HepG2 (cell line): ENCODE measurements around the gene PDE3B. TPM values are rescaled to one million over a fixed set of nuclear protein-coding genes. Genes with fewer than 3 reads are reported as not detected.

ENCODE experiments used
- DR1 ChIP-seq: sonication (generic); formaldehyde crosslinking; IDR thresholded peaks from 2 replicates; pipeline ENCODE4 v1.8.0; 2021; ENCODE audit warnings: mild to moderate bottlenecking, missing genetic modification reagents, inconsistent platforms
- FOXM1 ChIP-seq: sonication (generic); formaldehyde crosslinking; IDR thresholded peaks from 2 replicates; pipeline ENCODE4 v1.5.0; 2020; ENCODE audit warnings: missing genetic modification reagents
- HMG20B ChIP-seq: conservative IDR thresholded peaks from 2 replicates; pipeline ENCODE4 v1.6.1; 2016; ENCODE audit warnings: missing genetic modification reagents, missing compliant biosample characterization
- HNF4A ChIP-seq: sonication (generic); formaldehyde crosslinking; IDR thresholded peaks from 2 replicates; pipeline ENCODE4 v1.4.0; 2020; ENCODE audit warnings: missing genetic modification reagents
- KLF11 ChIP-seq: IDR thresholded peaks from 2 replicates; pipeline ENCODE4 v1.6.1; 2016; ENCODE audit warnings: missing compliant biosample characterization
- MAF1 ChIP-seq: sonication (generic); formaldehyde crosslinking; IDR thresholded peaks from 2 replicates; pipeline ENCODE4 v1.5.0; 2020; ENCODE audit warnings: missing genetic modification reagents, borderline replicate concordance
- MAX ChIP-seq: IDR thresholded peaks from 2 replicates; pipeline ENCODE4 v1.6.1; 2012; ENCODE audit warnings: inconsistent platforms
- PATZ1 ChIP-seq: sonication (generic); formaldehyde crosslinking; IDR thresholded peaks from 2 replicates; pipeline ENCODE4 v1.4.0; 2020; ENCODE audit warnings: missing genetic modification reagents
- SAP130 ChIP-seq: IDR thresholded peaks from 2 replicates; pipeline ENCODE4 v1.6.1; 2016; ENCODE audit warnings: low read depth
- TBL1XR1 ChIP-seq: fragments of 150-350 bp; IDR thresholded peaks from 2 replicates; pipeline ENCODE4 v1.6.1; 2014; ENCODE audit warnings: borderline replicate concordance, low read length; ENCODE audit not compliant: partially characterized antibody
- TOE1 ChIP-seq: sonication (generic); formaldehyde crosslinking; IDR thresholded peaks from 2 replicates; pipeline ENCODE4 v1.4.0; 2020; ENCODE audit warnings: mild to moderate bottlenecking, missing genetic modification reagents
- ZBTB26 ChIP-seq: IDR thresholded peaks from 2 replicates; pipeline ENCODE4 v1.6.1; 2016; ENCODE audit warnings: missing compliant biosample characterization, missing genetic modification reagents, borderline replicate concordance
- ZFP90 ChIP-seq: sonication (generic); formaldehyde crosslinking; IDR thresholded peaks from 2 replicates; pipeline ENCODE4 v1.8.0; 2022; ENCODE audit warnings: missing genetic modification reagents, mild to moderate bottlenecking, inconsistent platforms, borderline replicate concordance
- ZKSCAN8 ChIP-seq: IDR thresholded peaks from 2 replicates; pipeline ENCODE4 v1.6.1; 2016; ENCODE audit warnings: borderline replicate concordance, missing genetic modification reagents, missing compliant biosample characterization
- ZNF136 ChIP-seq: sonication (generic); formaldehyde crosslinking; IDR thresholded peaks from 2 replicates; pipeline ENCODE4 v1.8.1; 2022; ENCODE audit warnings: low read depth, mild to moderate bottlenecking, moderate library complexity, missing genetic modification reagents
- ZNF160 ChIP-seq: sonication (generic); formaldehyde crosslinking; IDR thresholded peaks from 2 replicates; pipeline ENCODE4 v1.8.0; 2022; ENCODE audit warnings: mild to moderate bottlenecking, inconsistent platforms, missing genetic modification reagents
- ZNF550 ChIP-seq: sonication (generic); formaldehyde crosslinking; IDR thresholded peaks from 2 replicates; pipeline ENCODE4 v1.4.0; 2020; ENCODE audit warnings: mild to moderate bottlenecking, missing genetic modification reagents, borderline replicate concordance
- ZNF572 ChIP-seq: sonication (generic); formaldehyde crosslinking; IDR thresholded peaks from 2 replicates; pipeline ENCODE4 v1.5.1; 2020; ENCODE audit warnings: mild to moderate bottlenecking, missing genetic modification reagents
- ZNF629 ChIP-seq: sonication (generic); formaldehyde crosslinking; conservative IDR thresholded peaks from 2 replicates; pipeline ENCODE4 v1.5.0; 2020; ENCODE audit warnings: missing genetic modification reagents
- ZNF644 ChIP-seq: IDR thresholded peaks from 2 replicates; pipeline ENCODE4 v1.6.1; 2016; ENCODE audit warnings: low read depth
- ZNF674 ChIP-seq: sonication (generic); formaldehyde crosslinking; IDR thresholded peaks from 2 replicates; pipeline ENCODE4 v1.5.0; 2020; ENCODE audit warnings: low read depth, mild to moderate bottlenecking, missing genetic modification reagents
- polyA plus RNA-seq, 8 experiments: library from polyadenylated mRNA; depleted of rRNA in 3 of 8; stranded (reverse) in 7 of 8; unstranded in 1 of 8; fragments of >200 nt; fragmentation: Illumina TruSeq in 4 of 8; extraction: Trizol in 4 of 8; gene quantifications; 2 replicates each; pipeline versions ENCODE4 v1.2.1 to v1.2.3, GENCODE V29; 2011 to 2016; ENCODE audit warnings: low read depth in 4 of 8, missing spikeins in 1 of 8, mixed read lengths in 1 of 8; ENCODE audit not compliant: insufficient read depth in 1 of 8
- total RNA-seq, 5 experiments: library from RNA; depleted of rRNA; stranded (reverse); fragments of >200 nt; fragmentation: Illumina TruSeq; extraction: Trizol; gene quantifications; 2 replicates each; pipeline ENCODE4 v1.2.3, GENCODE V29; 2016; ENCODE audit warnings: low read depth in 1 of 5
- TF ChIP-seq, protein P1 (sequence below): sonication (generic); formaldehyde crosslinking; IDR thresholded peaks from 2 replicates; pipeline ENCODE4 v1.4.0; 2020; ENCODE audit warnings: missing genetic modification reagents

Gene PDE3B
- total and polyA plus RNA-seq, 2 of the 13 experiments (the other 11 are each of a cell fraction or from before 2014, with no cell fraction given) = 14.1 to 26.5 TPM

- TF ChIP-seq ZKSCAN8 (no peak), ZNF674 (CRISPR knock-in tag) (no peak), ZNF629 (no peak), PATZ1 (no peak), SAP130 (peak; percentile 73), HMG20B (CRISPR knock-in tag) (no peak), MAF1 (CRISPR knock-in tag) (no peak), ZNF572 (CRISPR knock-in tag) (no peak), FOXM1 (CRISPR knock-in tag) (peak; percentile 95), ZFP90 (CRISPR knock-in tag) (no peak), ZNF550 (CRISPR knock-in tag) (no peak), HNF4A (CRISPR knock-in tag) (peak; percentile 65), ZNF644 (CRISPR knock-in tag) (no peak), ZNF160 (CRISPR knock-in tag) (no peak), MAX (0 out of 2 replicates have a peak, but pooled peaks have one; percentile 26), TBL1XR1 (no peak), DR1 (CRISPR knock-in tag) (no peak), KLF11 (CRISPR knock-in tag) (0 out of 2 replicates have a peak, but pooled peaks have one; percentile 38), ZBTB26 (CRISPR knock-in tag) (no peak), TOE1 (CRISPR knock-in tag) (no peak), ZNF136 (CRISPR knock-in tag) (no peak)
- TF ChIP-seq, protein P1, sequence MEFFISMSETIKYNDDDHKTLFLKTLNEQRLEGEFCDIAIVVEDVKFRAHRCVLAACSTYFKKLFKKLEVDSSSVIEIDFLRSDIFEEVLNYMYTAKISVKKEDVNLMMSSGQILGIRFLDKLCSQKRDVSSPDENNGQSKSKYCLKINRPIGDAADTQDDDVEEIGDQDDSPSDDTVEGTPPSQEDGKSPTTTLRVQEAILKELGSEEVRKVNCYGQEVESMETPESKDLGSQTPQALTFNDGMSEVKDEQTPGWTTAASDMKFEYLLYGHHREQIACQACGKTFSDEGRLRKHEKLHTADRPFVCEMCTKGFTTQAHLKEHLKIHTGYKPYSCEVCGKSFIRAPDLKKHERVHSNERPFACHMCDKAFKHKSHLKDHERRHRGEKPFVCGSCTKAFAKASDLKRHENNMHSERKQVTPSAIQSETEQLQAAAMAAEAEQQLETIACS = no peak
Observed at GRCh38 chr11:14619603-14620531, 23.7 kb upstream of the PDE3B start (continued).
